Endothelial cell of umbilical vein (primary cell): ENCODE measurements around the gene NHS. TPM values are rescaled to one million over a fixed set of nuclear protein-coding genes. Genes with fewer than 3 reads are reported as not detected.

Source experiments
- BruUV-seq: library from RNA; stranded (reverse); fragments of 400-500 nt; replicated peaks from 2 replicates; lab custom pipeline; 2021; lab: Mats Ljungman, UMichigan
- CTCF ChIA-PET: fragments of 300-600, 350-600 bp; sonication (Branson Sonifier 250); formaldehyde crosslinking; loops from one replicate; lab custom pipeline; 2021; ENCODE audit warnings: antibody characterized with exemption, inconsistent platforms; lab: Charles Lee
- POLR2A ChIA-PET: fragments of 300-600, 350-600 bp; sonication (Branson Sonifier 250); formaldehyde crosslinking; loops from one replicate; lab custom pipeline; 2021; ENCODE audit warnings: antibody characterized with exemption, inconsistent platforms; lab: Charles Lee
- DNase-seq: peaks from one replicate; pipeline ENCODE4 v3.0.0-alpha.2; 2011; ENCODE audit warnings: low read depth, low spot score
- FAIRE-seq: peaks from 2 replicates; lab custom pipeline; 2011; peaks lifted over from hg19 to GRCh38; lab: Jason Lieb, UNC
- H2AFZ ChIP-seq: 2 replicates; pipeline ENCODE4 v1.6.0; 2012; ENCODE audit warnings: low read depth, low read length, control low read depth, inconsistent platforms
- H3K27ac ChIP-seq: 2 replicates; pipeline ENCODE4 v1.5.1; 2011; ENCODE audit warnings: low read depth, mild to moderate bottlenecking, control low read depth, low read length, moderate library complexity; ENCODE audit not compliant: insufficient read depth
- H3K27me3 ChIP-seq, 2 experiments: 2 replicates each; pipeline versions ENCODE4 v1.6.0 to v1.6.1; 2011; ENCODE audit warnings: low read length in 2 of 2, mixed read lengths in 1 of 2; ENCODE audit not compliant: control insufficient read depth in 2 of 2, insufficient read depth in 2 of 2
- H3K36me3 ChIP-seq, 2 experiments: 2 replicates in 1 of 2; 3 replicates in 1 of 2; pipeline ENCODE4 v1.5.1; 2011; ENCODE audit warnings: low read length in 2 of 2, mild to moderate bottlenecking in 1 of 2, moderate library complexity in 1 of 2; ENCODE audit not compliant: control insufficient read depth in 2 of 2, insufficient read depth in 2 of 2; ENCODE audit errors: extremely low read depth in 1 of 2
- H3K4me1 ChIP-seq: 3 replicates; pipeline ENCODE4 v1.5.1; 2011; ENCODE audit warnings: mild to moderate bottlenecking, low read length; ENCODE audit not compliant: control insufficient read depth, insufficient read depth; ENCODE audit errors: extremely low read depth
- H3K4me2 ChIP-seq: 2 replicates; pipeline ENCODE4 v1.6.1; 2011; ENCODE audit warnings: low read length, control low read depth, mixed read lengths; ENCODE audit not compliant: insufficient read depth
- H3K4me3 ChIP-seq, 3 experiments: fragments of 200-600 bp in 1 of 3; sonication (generic), shearing (Covaris generic) in 1 of 3; replicated peaks in 1 of 3; 2 replicates each; pipeline ENCODE4 v1.5.1; 2011 to 2016; ENCODE audit warnings: control low read depth in 3 of 3, low read length in 3 of 3, mild to moderate bottlenecking in 2 of 3, inconsistent platforms in 1 of 3, low read depth in 1 of 3, moderate library complexity in 1 of 3; ENCODE audit not compliant: insufficient read depth in 1 of 3
- H3K79me2 ChIP-seq: 2 replicates; pipeline ENCODE4 v1.6.0; 2012; ENCODE audit warnings: low read length, inconsistent platforms; ENCODE audit not compliant: control insufficient read depth, insufficient read depth
- H3K9ac ChIP-seq: replicated peaks from 2 replicates; pipeline ENCODE3; 2011; ENCODE audit warnings: low read length, control low read depth; ENCODE audit not compliant: insufficient read depth; ENCODE audit errors: extremely low read depth
- H3K9me1 ChIP-seq: replicated peaks from 3 replicates; pipeline ENCODE4 v1.6.0; 2011; ENCODE audit warnings: mild to moderate bottlenecking, low read length; ENCODE audit not compliant: control insufficient read depth, insufficient read depth; ENCODE audit errors: extremely low read depth
- H3K9me3 ChIP-seq: replicated peaks from 2 replicates; pipeline ENCODE4 v1.5.1; 2012; ENCODE audit warnings: low read length, inconsistent platforms; ENCODE audit not compliant: control insufficient read depth, insufficient read depth
- H4K20me1 ChIP-seq: replicated peaks from 2 replicates; pipeline ENCODE3; 2011; ENCODE audit warnings: mild to moderate bottlenecking, low read length; ENCODE audit not compliant: control insufficient read depth, insufficient read depth; ENCODE audit errors: extremely low read depth
- CTCF ChIP-seq, 2 donors: IDR thresholded peaks; 1 replicate in 1 of 2; 2 replicates in 1 of 2; pipeline ENCODE4 v1.5.1; 2011; ENCODE audit warnings: low read length in 2 of 2, mild to moderate bottlenecking in 2 of 2, moderate library complexity in 2 of 2, control low read depth in 1 of 2, inconsistent platforms in 1 of 2, low read depth in 1 of 2; ENCODE audit not compliant: insufficient read depth in 1 of 2; ENCODE audit errors: extremely low read depth in 1 of 2
- EZH2 ChIP-seq: IDR thresholded peaks from 2 replicates; pipeline ENCODE4 v1.6.1; 2012; ENCODE audit warnings: borderline replicate concordance, low read depth, mild to moderate bottlenecking, moderate library complexity, low read length, inconsistent platforms; ENCODE audit not compliant: severe bottlenecking
- FOS ChIP-seq: IDR thresholded peaks from 2 replicates; pipeline ENCODE4 v1.6.1; 2011; ENCODE audit warnings: mild to moderate bottlenecking, low read length, moderate library complexity, borderline replicate concordance; ENCODE audit not compliant: insufficient read depth
- GATA2 ChIP-seq: IDR thresholded peaks from 2 replicates; pipeline ENCODE4 v1.7.0; 2011; ENCODE audit warnings: low read depth, mild to moderate bottlenecking, moderate library complexity, mixed read lengths, low read length; ENCODE audit not compliant: insufficient read length, insufficient read depth
- JUN ChIP-seq: IDR thresholded peaks from 2 replicates; pipeline ENCODE4 v1.6.1; 2011; ENCODE audit warnings: borderline replicate concordance, low read depth; ENCODE audit not compliant: insufficient read length, insufficient read depth
- MAX ChIP-seq: IDR thresholded peaks from 2 replicates; pipeline ENCODE4 v1.6.1; 2011; ENCODE audit not compliant: insufficient read depth, insufficient read length
- MYC ChIP-seq: IDR thresholded peaks from one replicate; pipeline ENCODE4 v1.6.1; 2011; ENCODE audit warnings: mild to moderate bottlenecking, low read depth, low read length
- POLR2A ChIP-seq: IDR thresholded peaks from 2 replicates; pipeline ENCODE4 v1.6.1; 2012; ENCODE audit warnings: low read depth, mild to moderate bottlenecking, control low read depth, low read length
- POLR2AphosphoS5 ChIP-seq: IDR thresholded peaks from 2 replicates; pipeline ENCODE4 v1.6.1; 2012; ENCODE audit warnings: low read depth, mild to moderate bottlenecking, control low read depth, low read length, moderate library complexity; ENCODE audit not compliant: insufficient read depth
- dilution Hi-C: fragments of 300-500 bp; cut with MboI; formaldehyde crosslinking; loops from one replicate; pipeline ENCODE4 v1.15.0; 2019; ENCODE audit warnings: low sequenced_read_pairs; ENCODE audit not compliant: extremely low pct_ligation_motif_present
- intact Hi-C: fragments of 100-400 bp; cut with micrococcal nuclease; formaldehyde crosslinking; loops from one replicate; pipeline ENCODE4 v1.10.0; 2022
- polyA plus RNA-seq, 4 experiments: library from polyadenylated mRNA; depleted of rRNA in 3 of 4; stranded (reverse) in 3 of 4; unstranded in 1 of 4; fragments of >200 nt; gene quantifications; 2 replicates each; pipeline versions ENCODE4 v1.2.1 to v1.2.3, GENCODE V29; 2011 to 2012; ENCODE audit warnings: missing spikeins in 1 of 4
- total RNA-seq: library from RNA; stranded (reverse); gene quantifications from 2 replicates; pipeline ENCODE4 v1.2.3, GENCODE V29; 2021

NHS gene
- total and polyA plus RNA-seq, 2 donors (not counting 3 experiments of a cell fraction or from before 2014, with no cell fraction given) = 0.07 to 0.46 TPM

- Histone ChIP-seq H3K9ac (no peak overlapping the region), H3K36me3 (no peaks in the 10 kb centered on the region), H3K27ac (no peak overlapping the region), H3K4me1 (no peaks in the 10 kb centered on the region), H2AFZ (no peak overlapping the region), H3K4me2 (no peak overlapping the region), H3K79me2 (no peaks in the 10 kb centered on the region), H4K20me1 (no peaks in the 10 kb centered on the region), H3K4me3 (no peak overlapping the region), H3K9me1 (no peaks in the 10 kb centered on the region), H3K27me3 (no peaks in the 10 kb centered on the region), H3K9me3 (no peaks in the 10 kb centered on the region)
- intact Hi-C loops (no loop called here), dilution Hi-C loops (no loop called here)
- TF ChIP-seq CTCF (IDR thresholded peaks at IDR 0.05; ENCODE audit: extremely low read depth in 1 of 2, insufficient read depth in 1 of 2, low read depth in 1 of 2, low read length in 2 of 2) = no peak
- no peak for TF ChIP-seq MAX
- TF ChIP-seq POLR2A = no peak
- no peak for TF ChIP-seq JUN
- TF ChIP-seq FOS = no peak
- no peak for TF ChIP-seq EZH2
- no peak for TF ChIP-seq POLR2AphosphoS5
- TF ChIP-seq MYC = no peak
- no peak for TF ChIP-seq GATA2
- FAIRE-seq (no peak), DNase-seq (no peak)
- BruUV-seq = no TSS peak
- CTCF ChIA-PET = interaction anchor here (0.7 to 0.9 kb wide), 2 partner anchors 13 to 14 kb away, joined by 3 to 4 read pairs; no protein-coding TSS in a partner anchor
- POLR2A ChIA-PET = no interaction called here
Measured at GRCh38 chrX:17567187-17567586, 192.2 kb downstream of the NHS start.
